Kidney (tissue), 14 donors: ENCODE data around the gene TTLL8. TPM values are rescaled to one million over a fixed set of nuclear protein-coding genes. Genes with fewer than 3 reads are reported as not detected.

Source experiments
- DNase-seq, 5 donors: peaks; one replicate each; pipeline ENCODE4 v3.0.0-alpha.2; 2013 to 2020
- FAIRE-seq: peaks from 2 replicates; lab custom pipeline; 2012; peaks lifted over from hg19 to GRCh38; lab: Jason Lieb, UNC
- H3K27ac ChIP-seq, 2 donors: one replicate each; pipeline ENCODE4 v1.7.0; 2013; ENCODE audit warnings: low read depth in 2 of 2, low read length in 2 of 2, inconsistent platforms in 1 of 2
- H3K27me3 ChIP-seq: one replicate; pipeline ENCODE4 v1.7.1; 2013; ENCODE audit warnings: low read length, inconsistent platforms; ENCODE audit not compliant: control insufficient read depth, insufficient read depth
- H3K36me3 ChIP-seq, 3 donors: one replicate each; pipeline versions ENCODE4 v1.7.0 to v1.7.1; 2013; ENCODE audit warnings: low read length in 3 of 3, control low read depth in 1 of 3, inconsistent platforms in 1 of 3; ENCODE audit not compliant: insufficient read depth in 3 of 3, control insufficient read depth in 2 of 3
- H3K4me1 ChIP-seq, 3 donors: one replicate each; pipeline versions ENCODE4 v1.7.0 to v1.7.1; 2013; ENCODE audit warnings: low read length in 3 of 3, inconsistent platforms in 1 of 3, low read depth in 1 of 3; ENCODE audit not compliant: control insufficient read depth in 2 of 3, insufficient read depth in 2 of 3
- H3K4me3 ChIP-seq, 3 donors: one replicate each; pipeline versions ENCODE4 v1.7.0 to v1.8.1; 2013; ENCODE audit warnings: low read length in 3 of 3, control low read depth in 1 of 3, inconsistent platforms in 1 of 3
- H3K9ac ChIP-seq, 3 donors: one replicate each; pipeline versions ENCODE4 v1.7.0 to v1.7.1; 2013; ENCODE audit warnings: low read length in 3 of 3, control low read depth in 1 of 3, inconsistent platforms in 1 of 3
- H3K9me3 ChIP-seq, 3 donors: one replicate each; pipeline versions ENCODE4 v1.7.0 to v1.7.1; 2013; ENCODE audit warnings: low read length in 3 of 3, control low read depth in 1 of 3, inconsistent platforms in 1 of 3; ENCODE audit not compliant: control insufficient read depth in 2 of 3, insufficient read depth in 1 of 3
- CTCF ChIP-seq: IDR thresholded peaks from 3 replicates; pipeline ENCODE4 v1.5.1; 2012; ENCODE audit warnings: mild to moderate bottlenecking, moderate library complexity, borderline replicate concordance; ENCODE audit not compliant: insufficient read depth; ENCODE audit errors: extremely low read depth
- intact Hi-C: fragments of 100-400 bp; cut with DNase I; formaldehyde crosslinking; loops from one replicate; pipeline ENCODE4 v1.11.1; 2022
- polyA plus RNA-seq: library from polyadenylated mRNA; stranded (reverse); fragments of 350-450 nt; fragmentation: Illumina TruSeq; extraction: RNeasy Lipid Tissue Mini Kit (QIAGEN cat#74804); gene quantifications from one replicate; pipeline ENCODE4 v1.2.3, GENCODE V29; 2014; ENCODE audit warnings: low read depth, low replicate concordance; ENCODE audit not compliant: insufficient read depth
- total RNA-seq: library from RNA; stranded (reverse); fragmentation: NEBNext Ultra II Directional; extraction: Animal tissue kit (Norgen Biotek cat#: 25700); gene quantifications from one replicate; pipeline ENCODE4 v1.2.1, GENCODE V29; 2021
- donor health status: control.
- donor health status: control.
- donor health status: control.
- donor health status: control.
- donor health status: control.
- donor health status: DM: yes; HTN: yes; CAD: no.
- donor health status: Normal renal cell carcinoma (clear cell type).

TTLL8 gene
- total and polyA plus RNA-seq, 2 donors from 2014 or later = not detected

GRCh38 chr22:49973018-49973961, 84.8 kb downstream of the TTLL8 start:
- Histone ChIP-seq H3K4me1 (peaks cover 2 to 30% (median 19%) of the 10 kb centered on the region in 3 donors), H3K9me3 (peaks cover 0 to 2% (median 0%) of the 10 kb centered on the region in 3 donors), H3K4me3 (peak overlapping the region in 1 of 3 donors; percentile 10), H3K9ac (no peak overlapping the region), H3K27ac (no peak overlapping the region), H3K36me3 (no peaks in the 10 kb centered on the region), H3K27me3 (peaks cover 8% of the 10 kb centered on the region)
- intact Hi-C loops = no loop called here
- DNase-seq = peak in 1 of 5 donors; percentile 8
- no peak for TF ChIP-seq CTCF
- no peak for FAIRE-seq

- no peak for TF ChIP-seq CTCF
- Histone ChIP-seq H3K36me3 (no peaks in the 10 kb centered on the region), H3K9me3 (peaks cover 0 to 2% (median 0%) of the 10 kb centered on the region in 3 donors), H3K27me3 (peaks cover 8% of the 10 kb centered on the region), H3K27ac (no peak overlapping the region), H3K9ac (no peak overlapping the region), H3K4me1 (peaks cover 2 to 38% (median 25%) of the 10 kb centered on the region in 3 donors), H3K4me3 (peak overlapping the region in 2 of 3 donors; percentile 10 to 46)
- intact Hi-C loops = no loop called here
- FAIRE-seq (no peak), DNase-seq (peak in 4 of 5 donors; percentile 8 to 82 (median 36))
These were observed 85.7 kb downstream of the TTLL8 start for GRCh38 chr22:49972163-49973017.

- Histone ChIP-seq H3K27ac (peak overlapping the region; percentile 88 to 93), H3K36me3 (no peaks in the 10 kb centered on the region), H3K4me3 (peak overlapping the region in 1 of 3 donors; percentile 46), H3K9ac (peak overlapping the region in 1 of 3 donors; percentile 55), H3K27me3 (peaks cover 8% of the 10 kb centered on the region), H3K9me3 (peaks cover 0 to 2% (median 0%) of the 10 kb centered on the region in 3 donors), H3K4me1 (peaks cover 2 to 47% (median 34%) of the 10 kb centered on the region in 3 donors)
- DNase-seq = peak in 4 of 5 donors; percentile 43 to 95 (median 72)
- FAIRE-seq = no peak
- intact Hi-C loops = no loop called here
- no peak for TF ChIP-seq CTCF
These were observed 86.6 kb downstream of the TTLL8 start for GRCh38 chr22:49971232-49972162.
